Measurements from ENCODE around the gene GPR12.

The GPR12 gene

GRCh38 chr13:26759907-26760831, at the start of gene GPR12:
Gene GPR12 (minus strand): TSS chr13:26760786. CDS start chr13:26759827, 959 bp downstream.
- Histone ChIP-seq H3K36me3 (ENCODE audit: control insufficient read depth in 2 of 2, insufficient read depth in 2 of 2, low read length in 2 of 2) (no peaks in the 10 kb centered on the region), H3K4me1 (ENCODE audit: control insufficient read depth, insufficient read depth, low read length) (peaks cover 11% of the 10 kb centered on the region), H3K4me3 (ENCODE audit: low read length in 2 of 2) (peak within 1 kb of the TSS; percentile 66 to 71), H3K9me3 (ENCODE audit: control insufficient read depth in 2 of 2, low read length in 2 of 2) (no peaks in the 10 kb centered on the region), H3K27ac (ENCODE audit: low read length) (no peak within 1 kb of the TSS), H3K27me3 (ENCODE audit: control insufficient read depth in 1 of 2, insufficient read depth in 2 of 2, low read length in 2 of 2) (peaks cover 27 to 32% of the 10 kb centered on the region in 2 donors), H3K9ac (ENCODE audit: low read length in 2 of 2) (no peak within 1 kb of the TSS)

GRCh38 chr13:26810095-26810494, 49.5 kb upstream of the GPR12 start:
- Histone ChIP-seq H3K9ac (ENCODE audit: low read length in 2 of 2) (no peak overlapping the region), H3K4me3 (ENCODE audit: low read length in 2 of 2) (no peak overlapping the region), H3K27me3 (ENCODE audit: control insufficient read depth in 1 of 2, insufficient read depth in 2 of 2, low read length in 2 of 2) (no peaks in the 10 kb centered on the region), H3K4me1 (ENCODE audit: control insufficient read depth, insufficient read depth, low read length) (no peaks in the 10 kb centered on the region), H3K9me3 (ENCODE audit: control insufficient read depth in 2 of 2, low read length in 2 of 2) (peaks cover 0 to 3% of the 10 kb centered on the region in 2 donors), H3K36me3 (ENCODE audit: control insufficient read depth in 2 of 2, insufficient read depth in 2 of 2, low read length in 2 of 2) (no peaks in the 10 kb centered on the region), H3K27ac (ENCODE audit: low read length) (no peak overlapping the region)

- Histone ChIP-seq H3K4me3 (ENCODE audit: low read length in 2 of 2) (no peak overlapping the region), H3K36me3 (ENCODE audit: control insufficient read depth in 2 of 2, insufficient read depth in 2 of 2, low read length in 2 of 2) (no peaks in the 10 kb centered on the region), H3K9me3 (ENCODE audit: control insufficient read depth in 2 of 2, low read length in 2 of 2) (peaks cover 0 to 8% of the 10 kb centered on the region in 2 donors), H3K27ac (ENCODE audit: low read length) (no peak overlapping the region), H3K27me3 (ENCODE audit: control insufficient read depth in 1 of 2, insufficient read depth in 2 of 2, low read length in 2 of 2) (peaks cover 0 to 5% of the 10 kb centered on the region in 2 donors), H3K4me1 (ENCODE audit: control insufficient read depth, insufficient read depth, low read length) (no peaks in the 10 kb centered on the region), H3K9ac (ENCODE audit: low read length in 2 of 2) (no peak overlapping the region)
These were observed 46.3 kb upstream of the GPR12 start for GRCh38 chr13:26806891-26807290.

- Histone ChIP-seq H3K36me3 (ENCODE audit: control insufficient read depth in 2 of 2, insufficient read depth in 2 of 2, low read length in 2 of 2) (no peaks in the 10 kb centered on the region), H3K4me3 (ENCODE audit: low read length in 2 of 2) (no peak overlapping the region), H3K4me1 (ENCODE audit: control insufficient read depth, insufficient read depth, low read length) (no peaks in the 10 kb centered on the region), H3K27ac (ENCODE audit: low read length) (no peak overlapping the region), H3K9me3 (ENCODE audit: control insufficient read depth in 2 of 2, low read length in 2 of 2) (peaks cover 0 to 3% of the 10 kb centered on the region in 2 donors), H3K9ac (ENCODE audit: low read length in 2 of 2) (no peak overlapping the region), H3K27me3 (ENCODE audit: control insufficient read depth in 1 of 2, insufficient read depth in 2 of 2, low read length in 2 of 2) (peaks cover 2 to 11% of the 10 kb centered on the region in 2 donors)
These were observed 27.4 kb upstream of the GPR12 start for GRCh38 chr13:26787961-26788360.

GRCh38 chr13:26786651-26787295, 26.2 kb upstream of the GPR12 start:
- peaks cover 2 to 12% of the 10 kb centered on the region in 2 donors for H3K27me3 ChIP-seq (ENCODE audit: control insufficient read depth in 1 of 2, insufficient read depth in 2 of 2, low read length in 2 of 2)
- H3K27ac ChIP-seq (ENCODE audit: low read length), result no peak overlapping the region
- peaks cover 0 to 7% of the 10 kb centered on the region in 2 donors for H3K9me3 ChIP-seq (ENCODE audit: control insufficient read depth in 2 of 2, low read length in 2 of 2)
- H3K4me1 ChIP-seq (ENCODE audit: control insufficient read depth, insufficient read depth, low read length), result no peaks in the 10 kb centered on the region
- no peak overlapping the region for H3K4me3 ChIP-seq (ENCODE audit: low read length in 2 of 2)
- no peaks in the 10 kb centered on the region for H3K36me3 ChIP-seq (ENCODE audit: control insufficient read depth in 2 of 2, insufficient read depth in 2 of 2, low read length in 2 of 2)
- no peak overlapping the region for H3K9ac ChIP-seq (ENCODE audit: low read length in 2 of 2)

GRCh38 chr13:26785838-26786630, 25.4 kb upstream of the GPR12 start:
- Histone ChIP-seq H3K4me1 (ENCODE audit: control insufficient read depth, insufficient read depth, low read length) (no peaks in the 10 kb centered on the region), H3K9ac (ENCODE audit: low read length in 2 of 2) (no peak overlapping the region), H3K27me3 (ENCODE audit: control insufficient read depth in 1 of 2, insufficient read depth in 2 of 2, low read length in 2 of 2) (peaks cover 2 to 16% of the 10 kb centered on the region in 2 donors), H3K4me3 (ENCODE audit: low read length in 2 of 2) (no peak overlapping the region), H3K9me3 (ENCODE audit: control insufficient read depth in 2 of 2, low read length in 2 of 2) (peaks cover 0 to 12% of the 10 kb centered on the region in 2 donors), H3K27ac (ENCODE audit: low read length) (no peak overlapping the region), H3K36me3 (ENCODE audit: control insufficient read depth in 2 of 2, insufficient read depth in 2 of 2, low read length in 2 of 2) (no peaks in the 10 kb centered on the region)

- Histone ChIP-seq H3K27me3 (ENCODE audit: control insufficient read depth in 1 of 2, insufficient read depth in 2 of 2, low read length in 2 of 2) (peaks cover 2 to 16% of the 10 kb centered on the region in 2 donors), H3K4me3 (ENCODE audit: low read length in 2 of 2) (no peak overlapping the region), H3K4me1 (ENCODE audit: control insufficient read depth, insufficient read depth, low read length) (no peaks in the 10 kb centered on the region), H3K27ac (ENCODE audit: low read length) (no peak overlapping the region), H3K9ac (ENCODE audit: low read length in 2 of 2) (no peak overlapping the region), H3K9me3 (ENCODE audit: control insufficient read depth in 2 of 2, low read length in 2 of 2) (peaks cover 0 to 12% of the 10 kb centered on the region in 2 donors), H3K36me3 (ENCODE audit: control insufficient read depth in 2 of 2, insufficient read depth in 2 of 2, low read length in 2 of 2) (no peaks in the 10 kb centered on the region)
These were observed 24.4 kb upstream of the GPR12 start for GRCh38 chr13:26784704-26785639.

GRCh38 chr13:26780411-26780810, 19.8 kb upstream of the GPR12 start:
- Histone ChIP-seq H3K9me3 (ENCODE audit: control insufficient read depth in 2 of 2, low read length in 2 of 2) (peaks cover 0 to 12% of the 10 kb centered on the region in 2 donors), H3K9ac (ENCODE audit: low read length in 2 of 2) (no peak overlapping the region), H3K27me3 (ENCODE audit: control insufficient read depth in 1 of 2, insufficient read depth in 2 of 2, low read length in 2 of 2) (peaks cover 0 to 14% of the 10 kb centered on the region in 2 donors), H3K36me3 (ENCODE audit: control insufficient read depth in 2 of 2, insufficient read depth in 2 of 2, low read length in 2 of 2) (no peaks in the 10 kb centered on the region), H3K4me3 (ENCODE audit: low read length in 2 of 2) (no peak overlapping the region), H3K27ac (ENCODE audit: low read length) (no peak overlapping the region), H3K4me1 (ENCODE audit: control insufficient read depth, insufficient read depth, low read length) (no peaks in the 10 kb centered on the region)

GRCh38 chr13:26779321-26779720, 18.7 kb upstream of the GPR12 start:
- no peak overlapping the region for H3K4me3 ChIP-seq (ENCODE audit: low read length in 2 of 2)

More at GRCh38 chr13:26779321-26779720, 18.7 kb upstream of the GPR12 start:
- H3K9me3 ChIP-seq (ENCODE audit: control insufficient read depth in 2 of 2, low read length in 2 of 2), result peaks cover 0 to 12% of the 10 kb centered on the region in 2 donors
- H3K4me1 ChIP-seq (ENCODE audit: control insufficient read depth, insufficient read depth, low read length), result no peaks in the 10 kb centered on the region
- no peak overlapping the region for H3K27ac ChIP-seq (ENCODE audit: low read length)
- peaks cover 0 to 9% of the 10 kb centered on the region in 2 donors for H3K27me3 ChIP-seq (ENCODE audit: control insufficient read depth in 1 of 2, insufficient read depth in 2 of 2, low read length in 2 of 2)
- no peaks in the 10 kb centered on the region for H3K36me3 ChIP-seq (ENCODE audit: control insufficient read depth in 2 of 2, insufficient read depth in 2 of 2, low read length in 2 of 2)
- no peak overlapping the region for H3K9ac ChIP-seq (ENCODE audit: low read length in 2 of 2)

Measured in stomach smooth muscle (tissue), 2 donors.